HepG2 (cell line): ENCODE measurements around the gene ZMYND8. TPM values are rescaled to one million over a fixed set of nuclear protein-coding genes. Genes with fewer than 3 reads are reported as not detected.

ENCODE experiments used
- ATAC-seq: fragments of 200-7000 bp; cut with Tn5 transposase; 3 replicates; pipeline ENCODE4 v1.9.1; 2020; ENCODE audit warnings: mild to moderate bottlenecking, moderate library complexity
- BruUV-seq: library from RNA; stranded (reverse); fragments of 400-500 nt; replicated peaks from 2 replicates; lab custom pipeline; 2021; lab: Mats Ljungman, UMichigan
- CTCF ChIA-PET: fragments of 300-600 bp; formaldehyde crosslinking; extraction: SDS; loops from one replicate; lab custom pipeline; 2021; ENCODE audit warnings: low total read pairs, inconsistent platforms, low intra/inter-chr PET ratio; lab: Yijun Ruan, JAX
- POLR2A ChIA-PET: fragments of 350-600 bp; sonication (Branson Sonifier 250); formaldehyde crosslinking; loops from one replicate; lab custom pipeline; 2020; ENCODE audit warnings: antibody characterized with exemption, inconsistent platforms; lab: Yijun Ruan, JAX
- DNase-seq: peaks from one replicate; pipeline ENCODE4 v3.0.0-alpha.2; 2015; ENCODE audit warnings: low spot score
- FAIRE-seq: peaks from 3 replicates; lab custom pipeline; 2011; peaks lifted over from hg19 to GRCh38; lab: Jason Lieb, UNC
- H2AFZ ChIP-seq: one replicate; pipeline ENCODE4 v1.6.1; 2011; ENCODE audit warnings: low read length, inconsistent platforms
- H3K27ac ChIP-seq: fragments of 300-600 bp; 3 replicates; pipeline ENCODE4 v1.8.0; 2011; ENCODE audit warnings: mixed run types, mild to moderate bottlenecking, mixed read lengths, low read length, inconsistent platforms; ENCODE audit not compliant: insufficient read depth; ENCODE audit errors: extremely low read length
- H3K27me3 ChIP-seq, 2 experiments: fragments of 200-600 bp in 1 of 2; 2 replicates in 1 of 2; 3 replicates in 1 of 2; pipeline versions ENCODE4 v1.6.0 to v1.8.0; 2011; ENCODE audit warnings: low read length in 2 of 2, mild to moderate bottlenecking in 2 of 2, moderate library complexity in 2 of 2, inconsistent platforms in 1 of 2; ENCODE audit not compliant: insufficient read depth in 2 of 2, control insufficient read depth in 1 of 2
- H3K36me3 ChIP-seq, 2 experiments: fragments of 200-600 bp in 1 of 2; replicated peaks in 1 of 2; 2 replicates in 1 of 2; 3 replicates in 1 of 2; pipeline versions ENCODE4 v1.5.1 to v1.8.0; 2011; ENCODE audit warnings: low read length in 2 of 2, inconsistent platforms in 1 of 2; ENCODE audit not compliant: insufficient read depth in 2 of 2, control insufficient read depth in 1 of 2
- H3K4me1 ChIP-seq: 2 replicates; pipeline ENCODE4 v1.5.1; 2012; ENCODE audit warnings: low read length, inconsistent platforms; ENCODE audit not compliant: insufficient read depth
- H3K4me2 ChIP-seq: 2 replicates; pipeline ENCODE4 v1.6.0; 2011; ENCODE audit warnings: low read depth, low read length, inconsistent platforms
- H3K4me3 ChIP-seq, 3 experiments: fragments of 200-600 bp in 1 of 3; sonication (generic), shearing (Covaris generic) in 1 of 3; replicated peaks in 1 of 3; 2 replicates each; pipeline ENCODE4 v1.5.1; 2011 to 2016; ENCODE audit warnings: low read length in 3 of 3, inconsistent platforms in 2 of 3, low read depth in 2 of 3, mild to moderate bottlenecking in 2 of 3, control low read depth in 1 of 3, mixed read lengths in 1 of 3; ENCODE audit not compliant: insufficient read depth in 1 of 3
- H3K79me2 ChIP-seq: one replicate; pipeline ENCODE4 v1.6.1; 2011; ENCODE audit warnings: low read length, inconsistent platforms; ENCODE audit not compliant: insufficient read depth
- H3K9ac ChIP-seq: 2 replicates; pipeline ENCODE4 v1.6.0; 2011; ENCODE audit warnings: mild to moderate bottlenecking, low read depth, low read length, inconsistent platforms; ENCODE audit not compliant: insufficient read depth
- H3K9me3 ChIP-seq: 2 replicates; pipeline ENCODE4 v1.5.1; 2012; ENCODE audit warnings: mild to moderate bottlenecking, low read length
- H4K20me1 ChIP-seq: 2 replicates; pipeline ENCODE4 v1.6.0; 2011; ENCODE audit warnings: inconsistent platforms, mild to moderate bottlenecking, low read length, moderate library complexity; ENCODE audit not compliant: insufficient read depth
- ARNT ChIP-seq: fragments of 450-650 bp; IDR thresholded peaks from 2 replicates; pipeline ENCODE4 v1.6.1; 2017
- ATF3 ChIP-seq: sonication (generic); formaldehyde crosslinking; IDR thresholded peaks from 2 replicates; pipeline ENCODE4 v1.4.0; 2020; ENCODE audit warnings: missing genetic modification reagents
- FOSL2 ChIP-seq: sonication (generic); formaldehyde crosslinking; IDR thresholded peaks from 2 replicates; pipeline ENCODE4 v1.4.0; 2020; ENCODE audit warnings: missing genetic modification reagents
- PLSCR1 ChIP-seq: sonication (generic); formaldehyde crosslinking; IDR thresholded peaks from 2 replicates; pipeline ENCODE4 v1.5.0; 2020; ENCODE audit warnings: missing genetic modification reagents, mild to moderate bottlenecking, borderline replicate concordance
- POLR2AphosphoS5 ChIP-seq: IDR thresholded peaks from 2 replicates; pipeline ENCODE4 v1.6.1; 2012; ENCODE audit warnings: low read depth, low read length
- TBL1XR1 ChIP-seq: fragments of 150-350 bp; IDR thresholded peaks from 2 replicates; pipeline ENCODE4 v1.6.1; 2014; ENCODE audit warnings: borderline replicate concordance, low read length; ENCODE audit not compliant: partially characterized antibody
- ZNF232 ChIP-seq: sonication (generic); formaldehyde crosslinking; IDR thresholded peaks from 2 replicates; pipeline ENCODE4 v1.4.0; 2020; ENCODE audit warnings: missing genetic modification reagents, borderline replicate concordance
- ZNF501 ChIP-seq: sonication (generic); formaldehyde crosslinking; IDR thresholded peaks from 2 replicates; pipeline ENCODE4 v1.5.1; 2020; ENCODE audit warnings: mild to moderate bottlenecking, moderate library complexity, missing genetic modification reagents
- WGBS: methylation state at CpG from one replicate; pipeline ENCODE4 v1.1.6; 2017; ENCODE audit warnings: low lambda C conversion rate; 5-methylcytosine and 5-hydroxymethylcytosine counted together
- in situ Hi-C: cut with HindIII; loops from 2 replicates; pipeline ENCODE4 v1.10.0; 2017; ENCODE audit warnings: low pct_unique_long_range_greater_than_20kb; ENCODE audit not compliant: extremely low pct_ligation_motif_present
- intact Hi-C: fragments of 100-400 bp; cut with micrococcal nuclease; formaldehyde crosslinking; loops from one replicate; pipeline ENCODE4 v1.10.0; 2022; ENCODE audit not compliant: unreplicated experiment
- polyA plus RNA-seq, 8 experiments: library from polyadenylated mRNA; depleted of rRNA in 3 of 8; stranded (reverse) in 7 of 8; unstranded in 1 of 8; fragments of >200 nt; fragmentation: Illumina TruSeq in 4 of 8; extraction: Trizol in 4 of 8; gene quantifications; 2 replicates each; pipeline versions ENCODE4 v1.2.1 to v1.2.3, GENCODE V29; 2011 to 2016; ENCODE audit warnings: low read depth in 4 of 8, missing spikeins in 1 of 8, mixed read lengths in 1 of 8; ENCODE audit not compliant: insufficient read depth in 1 of 8
- total RNA-seq, 5 experiments: library from RNA; depleted of rRNA; stranded (reverse); fragments of >200 nt; fragmentation: Illumina TruSeq; extraction: Trizol; gene quantifications; 2 replicates each; pipeline ENCODE4 v1.2.3, GENCODE V29; 2016; ENCODE audit warnings: low read depth in 1 of 5
- TF ChIP-seq, protein P1 (sequence below): conservative IDR thresholded peaks from 2 replicates; pipeline ENCODE4 v1.6.1; 2018; ENCODE audit warnings: missing genetic modification reagents

The ZMYND8 gene
- total and polyA plus RNA-seq, 2 of the 13 experiments (the other 11 are each of a cell fraction or from before 2014, with no cell fraction given), result 53.9 to 84.7 TPM

- no peak for TF ChIP-seq ARNT
Observed at GRCh38 chr20:47280228-47280627, 76.3 kb downstream of the ZMYND8 start (continued).

DNA sequence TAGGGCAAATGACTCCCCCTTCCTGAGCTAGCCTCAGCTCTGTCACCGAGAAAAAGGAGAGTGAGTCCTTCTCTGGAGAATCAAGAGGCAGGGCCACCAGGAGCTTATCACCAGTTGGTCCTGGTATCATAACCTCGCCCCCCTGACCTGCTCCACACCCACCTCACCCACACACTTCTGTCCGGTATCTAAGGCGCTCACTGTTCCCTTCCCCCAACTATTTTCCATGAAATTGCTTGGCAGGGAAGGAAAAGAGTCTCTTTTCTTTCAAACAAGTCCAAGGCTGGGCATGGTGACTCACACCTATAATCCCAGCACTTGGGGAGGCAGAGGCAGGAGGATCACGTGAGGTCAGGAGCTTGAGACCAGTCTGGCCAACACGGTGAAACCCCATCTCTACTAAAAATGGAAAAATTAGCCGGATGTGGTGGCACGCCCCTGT, 77.6 kb downstream of the ZMYND8 start:
- no peak overlapping the region for H3K4me2 ChIP-seq
- peaks cover 23% of the 10 kb centered on the region for H3K4me1 ChIP-seq
- FAIRE-seq (no peak), ATAC-seq (no peak), DNase-seq (no peak)
- ChIA-PET POLR2A (interaction anchor here (1.3 to 6.8 kb wide), 2 partner anchors 43 to 79 kb away, joined by 3 to 76 read pairs; partner anchors contain the start of gene ZMYND8), CTCF (no interaction called here)
- H3K27me3 ChIP-seq, result no peaks in the 10 kb centered on the region
- no peak overlapping the region for H3K27ac ChIP-seq
- H3K36me3 ChIP-seq, result peaks cover 59 to 97% of the 10 kb centered on the region in 2 experiments
- intact Hi-C loops, result no loop called here
- no peak overlapping the region for H3K9ac ChIP-seq
- over 99% methylated on average over 8 of the region's 8 CpGs for WGBS
- H4K20me1 ChIP-seq, result peaks cover 22% of the 10 kb centered on the region
- in situ Hi-C loops, result loop anchor here (10.0 kb wide), 1 partner anchor 106 kb away; no protein-coding TSS in a partner anchor
- no peak overlapping the region for H3K4me3 ChIP-seq
- TF ChIP-seq FOSL2 (CRISPR knock-in tag), result 0 out of 2 replicates have a peak, but pooled peaks have one; percentile 17
- TF ChIP-seq TBL1XR1, result no peak
- TF ChIP-seq ATF3 (CRISPR knock-in tag), result 0 out of 2 replicates have a peak, but pooled peaks have one; percentile 19
- TF ChIP-seq ZNF232, result 0 out of 2 replicates have a peak, but pooled peaks have one; percentile 23
- no peak for TF ChIP-seq PLSCR1 (CRISPR knock-in tag)
- peak; percentile 25; the same call in 1 of the 2 replicates for TF ChIP-seq POLR2AphosphoS5
- 0 out of 2 replicates have a peak, but pooled peaks have one; percentile 36 for TF ChIP-seq ZNF501 (CRISPR knock-in tag)
- TF ChIP-seq, protein P1, sequence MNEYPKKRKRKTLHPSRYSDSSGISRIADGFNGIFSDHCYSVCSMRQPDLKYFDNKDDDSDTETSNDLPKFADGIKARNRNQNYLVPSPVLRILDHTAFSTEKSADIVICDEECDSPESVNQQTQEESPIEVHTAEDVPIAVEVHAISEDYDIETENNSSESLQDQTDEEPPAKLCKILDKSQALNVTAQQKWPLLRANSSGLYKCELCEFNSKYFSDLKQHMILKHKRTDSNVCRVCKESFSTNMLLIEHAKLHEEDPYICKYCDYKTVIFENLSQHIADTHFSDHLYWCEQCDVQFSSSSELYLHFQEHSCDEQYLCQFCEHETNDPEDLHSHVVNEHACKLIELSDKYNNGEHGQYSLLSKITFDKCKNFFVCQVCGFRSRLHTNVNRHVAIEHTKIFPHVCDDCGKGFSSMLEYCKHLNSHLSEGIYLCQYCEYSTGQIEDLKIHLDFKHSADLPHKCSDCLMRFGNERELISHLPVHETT (CRISPR knock-in tag), result 0 out of 2 replicates have a peak, but pooled peaks have one; percentile 26
- TF ChIP-seq, all 625 proteins: peak for 6
- no TSS peak for BruUV-seq
- no peak overlapping the region for H2AFZ ChIP-seq
- no peaks in the 10 kb centered on the region for H3K9me3 ChIP-seq
- peaks cover 20% of the 10 kb centered on the region for H3K79me2 ChIP-seq
